ENCODE measurements around the gene CHD8. TPM values are rescaled to one million over a fixed set of nuclear protein-coding genes. Genes with fewer than 3 reads are reported as not detected.

CHD8 gene
- total and polyA plus RNA-seq, 5 experiments from 2014 or later, result 20.7 to 146 (median 34.9) TPM

DNA sequence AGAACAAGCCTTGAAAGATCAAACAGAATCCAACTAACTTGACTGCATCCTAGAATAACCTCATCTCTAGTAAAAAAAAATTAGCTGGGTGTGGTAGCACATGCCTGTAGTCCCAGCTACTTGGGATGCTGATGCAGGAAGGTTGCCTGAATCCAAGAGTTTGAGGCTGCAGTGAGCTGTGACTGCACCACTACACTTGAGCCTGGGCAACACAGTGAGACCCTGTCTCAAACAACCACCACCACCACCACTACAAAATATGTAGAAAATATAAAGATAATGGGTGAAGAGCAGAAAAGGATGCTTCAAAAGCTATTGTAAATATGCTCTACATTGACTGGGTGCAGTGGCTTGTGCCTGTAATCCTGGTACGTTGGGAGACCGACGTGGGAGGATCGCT lies 99.4 kb downstream of the CHD8 start:
- POLR2A ChIA-PET, result interaction anchor here (0.5 kb wide), 1 partner anchor 100 kb away, joined by 4 read pairs; no protein-coding TSS in a partner anchor
- H3K9me3 Mint-ChIP-seq, result no peaks in the 10 kb centered on the region
- H3K36me3 Mint-ChIP-seq, result peaks cover 16 to 99% (median 47%) of the 10 kb centered on the region in 3 donors
- H3K4me1 Mint-ChIP-seq, result peaks cover 0 to 10% (median 2%) of the 10 kb centered on the region in 4 donors
- H3K27ac Mint-ChIP-seq, result peak overlapping the region in 4 of 10 donors; percentile 26 to 82 (median 38)
- no peak for ATAC-seq
- no peak for DNase-seq
- no peaks in the 10 kb centered on the region for H3K27me3 Mint-ChIP-seq
- no peak overlapping the region for H3K4me3 Mint-ChIP-seq

DNA sequence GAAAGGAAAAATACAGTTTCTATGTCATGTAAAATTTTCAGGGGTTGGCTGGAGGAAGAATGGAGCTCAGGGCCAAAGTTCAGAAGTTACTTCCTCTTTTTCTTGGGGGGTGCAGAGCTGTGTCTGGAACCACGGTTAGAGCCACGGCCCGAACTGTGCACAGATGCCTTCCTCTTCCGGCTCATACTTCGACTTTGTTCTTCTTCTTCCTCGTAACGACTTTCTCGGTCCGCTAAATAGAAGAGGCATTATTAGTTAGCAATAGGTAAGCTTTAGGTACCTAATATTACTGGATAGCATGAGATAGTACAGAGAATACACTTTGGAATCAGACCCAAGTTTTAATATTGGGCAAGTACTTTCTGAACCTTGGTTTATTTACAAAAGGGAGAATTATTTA lies 103.3 kb downstream of the CHD8 start:
- POLR2A ChIA-PET, result interaction anchor here (0.6 kb wide), 1 partner anchor 49 kb away, joined by 3 read pairs; no protein-coding TSS in a partner anchor
- Mint-ChIP-seq H3K27me3 (no peaks in the 10 kb centered on the region), H3K9me3 (no peaks in the 10 kb centered on the region), H3K36me3 (peaks cover 16 to 71% (median 31%) of the 10 kb centered on the region in 3 donors), H3K4me1 (peaks cover 0 to 10% (median 4%) of the 10 kb centered on the region in 4 donors), H3K27ac (peak overlapping the region in 7 of 10 donors; percentile 5 to 74 (median 53)), H3K4me3 (no peak overlapping the region)
- ATAC-seq (no peak), DNase-seq (peak in 1 of 10 donors; percentile 4)

DNA sequence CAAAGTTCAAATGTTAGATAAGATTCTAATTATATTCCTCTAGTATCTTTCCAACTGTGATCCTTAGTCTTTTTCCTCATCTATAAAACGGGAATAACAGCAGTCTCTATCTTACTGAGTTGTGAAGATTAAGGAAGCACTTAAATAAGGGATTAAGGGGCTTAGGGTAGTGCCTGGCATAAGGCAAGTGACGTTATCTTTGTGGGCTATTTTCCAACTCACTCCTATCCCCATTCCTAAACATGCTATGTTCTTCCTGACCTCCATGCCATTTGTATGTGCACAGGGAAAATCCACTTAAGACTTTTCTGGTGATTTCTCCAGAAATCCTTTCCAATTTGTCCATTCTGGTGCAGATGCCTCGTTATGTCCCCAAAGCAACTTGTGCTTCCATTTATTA lies 105.4 kb downstream of the CHD8 start:
- H3K27me3 Mint-ChIP-seq, result peaks cover 0 to 2% (median 0%) of the 10 kb centered on the region in 5 donors
- DNase-seq (no peak), ATAC-seq (no peak)
- peaks cover 0 to 10% (median 3%) of the 10 kb centered on the region in 4 donors for H3K4me1 Mint-ChIP-seq
- peak overlapping the region in 8 of 10 donors; percentile 0 to 82 (median 56) for H3K27ac Mint-ChIP-seq
- POLR2A ChIA-PET, result no interaction called here
- peaks cover 16 to 51% (median 19%) of the 10 kb centered on the region in 3 donors for H3K36me3 Mint-ChIP-seq
- no peaks in the 10 kb centered on the region for H3K9me3 Mint-ChIP-seq
- no peak overlapping the region for H3K4me3 Mint-ChIP-seq

DNA sequence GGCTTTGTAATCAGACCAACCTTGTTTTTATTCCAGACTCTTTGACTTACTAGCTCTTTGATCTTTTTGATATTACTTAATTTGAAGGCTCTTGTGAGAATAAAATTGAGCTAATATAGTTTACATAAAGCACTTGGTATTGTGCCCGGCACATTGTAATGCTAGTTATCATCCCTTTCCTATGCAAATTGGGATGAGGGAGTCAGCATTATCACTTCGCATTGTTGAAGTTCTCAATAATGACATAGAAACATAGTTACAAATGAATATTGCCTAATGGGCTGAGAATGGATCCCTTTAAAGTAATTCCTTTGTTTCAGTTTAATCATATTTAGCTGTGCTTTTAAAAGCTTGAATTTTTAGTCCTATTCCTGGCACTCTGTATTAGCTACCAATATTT lies 108.7 kb downstream of the CHD8 start:
- Mint-ChIP-seq H3K27ac (no peak overlapping the region), H3K27me3 (peaks cover 0 to 2% (median 0%) of the 10 kb centered on the region in 5 donors), H3K36me3 (peaks cover 4 to 17% (median 5%) of the 10 kb centered on the region in 3 donors), H3K4me3 (no peak overlapping the region), H3K4me1 (peaks cover 0 to 8% (median 5%) of the 10 kb centered on the region in 4 donors), H3K9me3 (no peaks in the 10 kb centered on the region)
- DNase-seq (no peak), ATAC-seq (no peak)
- POLR2A ChIA-PET, result no interaction called here

DNA sequence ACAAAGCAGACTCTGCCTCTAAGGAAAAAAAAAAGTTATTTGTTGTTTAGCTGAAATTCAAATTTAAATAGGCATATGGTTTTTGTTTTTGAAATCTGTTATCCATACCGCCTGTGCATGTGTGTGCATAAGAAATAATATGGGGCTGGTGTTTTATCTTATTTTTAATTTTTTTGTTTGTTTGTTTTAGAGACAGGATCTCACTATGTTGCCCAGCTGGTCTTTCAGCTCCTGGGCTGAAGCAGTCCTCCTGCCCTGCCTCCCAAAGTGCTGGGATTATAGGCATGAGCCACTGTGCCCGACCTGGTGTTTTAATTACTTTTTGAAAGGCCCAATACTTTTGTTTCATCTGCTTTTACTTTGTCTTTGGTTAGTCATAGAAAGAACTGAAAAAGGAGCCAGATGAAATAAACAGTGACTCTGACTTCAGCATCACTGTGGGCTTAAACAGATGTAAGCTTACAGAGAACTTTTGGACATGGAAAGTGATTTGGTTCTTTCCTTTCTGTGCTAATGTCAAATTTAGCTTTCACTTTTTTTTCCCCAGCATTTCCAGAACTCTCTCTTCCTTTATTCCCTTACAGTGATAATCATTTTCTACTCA lies 109.3 kb downstream of the CHD8 start:
- DNase-seq, result no peak
- no peak overlapping the region for H3K27ac Mint-ChIP-seq
- H3K27me3 Mint-ChIP-seq, result peaks cover 0 to 2% (median 0%) of the 10 kb centered on the region in 5 donors
- ATAC-seq, result no peak
- H3K36me3 Mint-ChIP-seq, result peaks cover 0 to 12% (median 0%) of the 10 kb centered on the region in 3 donors
- POLR2A ChIA-PET, result no interaction called here
- H3K4me3 Mint-ChIP-seq, result no peak overlapping the region
- H3K9me3 Mint-ChIP-seq, result no peaks in the 10 kb centered on the region
- peaks cover 0 to 4% (median 3%) of the 10 kb centered on the region in 4 donors for H3K4me1 Mint-ChIP-seq

DNA sequence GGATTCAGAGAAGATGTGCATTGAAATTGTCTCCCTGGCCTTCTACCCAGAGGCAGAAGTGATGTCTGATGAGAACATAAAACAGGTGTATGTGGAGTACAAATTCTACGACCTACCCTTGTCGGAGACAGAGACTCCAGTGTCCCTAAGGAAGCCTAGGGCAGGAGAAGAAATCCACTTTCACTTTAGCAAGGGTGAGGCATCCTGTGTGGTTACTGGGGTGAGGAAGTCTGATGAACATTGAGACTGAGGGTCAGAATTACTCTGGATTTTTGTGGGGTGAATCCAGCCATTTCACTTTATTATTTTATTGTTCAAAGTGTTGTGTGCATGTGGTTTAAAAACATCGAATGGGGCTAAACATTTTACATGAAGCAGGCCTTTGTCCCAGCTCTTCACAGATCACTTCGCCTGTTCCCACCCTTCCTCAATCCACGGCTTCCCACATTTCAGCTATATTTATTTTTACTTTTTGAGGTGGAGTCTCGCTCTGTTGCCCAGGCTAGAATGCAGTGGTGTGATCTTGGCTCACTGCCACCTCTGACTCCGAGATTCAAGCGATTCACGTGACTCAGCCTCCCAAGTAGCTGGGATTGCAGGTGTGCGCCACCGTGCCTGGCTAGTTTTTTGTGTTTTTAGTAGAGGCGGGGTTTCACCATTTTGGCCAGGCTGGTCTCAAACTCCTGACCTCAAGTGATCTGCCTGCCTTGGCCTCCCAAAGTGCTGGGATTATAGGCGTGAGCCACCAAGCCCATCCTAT lies 112.7 kb downstream of the CHD8 start:
- no peaks in the 10 kb centered on the region for H3K9me3 Mint-ChIP-seq
- H3K27me3 Mint-ChIP-seq, result peaks cover 0 to 8% (median 2%) of the 10 kb centered on the region in 5 donors
- DNase-seq (no peak), ATAC-seq (no peak)
- H3K36me3 Mint-ChIP-seq, result no peaks in the 10 kb centered on the region
- no peak overlapping the region for H3K4me3 Mint-ChIP-seq
- POLR2A ChIA-PET, result no interaction called here
- H3K27ac Mint-ChIP-seq, result no peak overlapping the region
- peaks cover 0 to 3% (median 2%) of the 10 kb centered on the region in 4 donors for H3K4me1 Mint-ChIP-seq

Other genes starting within 250 kb of the CHD8 start
- gene HNRNPC, start 186.7 kb downstream of the CHD8 start, total RNA-seq, result 100 to 1,000 TPM; 569 to 584 TPM
- 100 to 1,000 TPM; 795 to 893 (median 875) TPM for gene HNRNPC, start 186.7 kb downstream of the CHD8 start, polyA plus RNA-seq
- not detected for gene RPGRIP1, start 176.0 kb downstream of the CHD8 start, total RNA-seq
- gene RPGRIP1, start 176.0 kb downstream of the CHD8 start, polyA plus RNA-seq, result under 1 TPM in 1 of 3 donors, not detected in 2; 0.09 TPM
- 10 to 100 TPM; 89.4 to 98.1 TPM for gene SUPT16H, start 72.1 kb downstream of the CHD8 start, total RNA-seq
- 10 to 100 TPM; 66.8 to 72.3 (median 70.2) TPM for gene SUPT16H, start 72.1 kb downstream of the CHD8 start, polyA plus RNA-seq
- 10 to 100 TPM; 28.5 to 29.2 TPM for gene RAB2B, start 20.8 kb upstream of the CHD8 start, total RNA-seq
- gene RAB2B, start 20.8 kb upstream of the CHD8 start, polyA plus RNA-seq, result 10 to 100 TPM in 1 of 3 donors, 1 to 10 TPM in 2; 8.7 to 11.0 (median 9.9) TPM
- 10 to 100 TPM; 86.2 to 90.2 TPM for gene TOX4, start 21.1 kb upstream of the CHD8 start, total RNA-seq
- 10 to 100 TPM; 68.6 to 87.5 (median 75.8) TPM for gene TOX4, start 21.1 kb upstream of the CHD8 start, polyA plus RNA-seq
- gene METTL3, start 55.2 kb upstream of the CHD8 start, total RNA-seq, result 100 to 1,000 TPM; 113 to 116 TPM
- gene METTL3, start 55.2 kb upstream of the CHD8 start, polyA plus RNA-seq, result 10 to 100 TPM; 12.4 to 24.5 (median 20.5) TPM
- 1 to 10 TPM; 6.2 to 6.7 TPM for gene SALL2, start 70.2 kb upstream of the CHD8 start, total RNA-seq
- 1 to 10 TPM; 2.5 to 3.8 (median 2.5) TPM for gene SALL2, start 70.2 kb upstream of the CHD8 start, polyA plus RNA-seq
- gene OR10G3, start 124.0 kb upstream of the CHD8 start, total RNA-seq, result not detected
- not detected for gene OR10G3, start 124.0 kb upstream of the CHD8 start, polyA plus RNA-seq
- not detected for gene OR10G2, start 178.8 kb upstream of the CHD8 start, total RNA-seq
- under 1 TPM in 2 of 3 donors, not detected in 1; 0.24 to 0.35 TPM for gene OR10G2, start 178.8 kb upstream of the CHD8 start, polyA plus RNA-seq
- not detected for gene OR4E2, start 197.7 kb upstream of the CHD8 start, total RNA-seq
- not detected for gene OR4E2, start 197.7 kb upstream of the CHD8 start, polyA plus RNA-seq
- gene OR4E1, start 217.7 kb upstream of the CHD8 start, total RNA-seq, result under 1 TPM in 1 of 2 experiments, not detected in 1; 0.13 TPM
- not detected for gene OR4E1, start 217.7 kb upstream of the CHD8 start, polyA plus RNA-seq